ENCODE measurements around the gene PCBP3.
"Not testable (repeated sequence)": the region's sequence is repeated elsewhere in the genome, so short reads cannot be mapped to it uniquely, and the experiment has no call there.

PCBP3 gene

GRCh38 chr21:45800339-45801080 lies 157.0 kb downstream of the PCBP3 start:
- FAIRE-seq: no peak
- DNase-seq (ENCODE audit: extremely low spot score, insufficient read length, low read depth): no peak

DNA sequence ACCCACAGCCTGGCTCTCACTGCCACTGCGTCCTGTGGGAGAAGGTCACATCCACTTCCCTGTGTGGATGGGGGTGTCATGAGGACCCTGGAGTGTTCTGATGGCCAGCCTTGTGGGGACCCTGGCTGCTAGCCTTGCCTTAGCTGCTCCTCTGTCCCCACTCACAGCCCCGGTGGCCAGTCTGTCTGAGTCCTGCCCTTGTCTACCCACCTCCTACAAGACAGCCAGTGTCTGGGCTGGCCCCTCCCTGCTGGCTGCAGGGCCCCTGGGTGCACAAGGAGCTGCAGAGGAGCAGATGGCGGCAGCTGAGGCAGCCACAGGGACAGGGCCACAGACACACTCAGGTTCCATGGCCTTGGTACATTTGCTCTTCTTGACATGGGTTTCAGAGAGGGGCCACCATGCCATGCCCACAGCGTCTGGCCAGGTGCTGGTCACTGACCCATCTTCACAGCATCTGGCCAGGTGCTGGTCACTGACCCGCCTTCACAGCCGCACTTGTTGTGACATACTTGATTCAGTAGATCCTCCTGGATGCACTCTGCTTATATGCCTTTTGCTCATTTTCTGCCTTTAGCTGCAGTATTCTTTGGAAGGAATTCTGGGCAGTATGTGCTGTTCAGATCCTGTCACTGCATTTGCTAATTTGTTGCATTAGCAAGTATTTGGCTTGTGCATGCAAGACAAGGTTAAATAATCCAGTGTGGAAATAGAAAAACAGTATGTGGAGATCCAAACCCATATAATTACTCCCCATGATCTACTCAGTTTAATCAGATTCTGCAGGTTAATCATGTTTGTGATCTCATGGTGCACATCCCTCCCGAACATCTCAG lies 157.8 kb downstream of the PCBP3 start:
- FAIRE-seq: no peak
- no peak for DNase-seq (ENCODE audit: extremely low spot score, insufficient read length, low read depth)

DNA sequence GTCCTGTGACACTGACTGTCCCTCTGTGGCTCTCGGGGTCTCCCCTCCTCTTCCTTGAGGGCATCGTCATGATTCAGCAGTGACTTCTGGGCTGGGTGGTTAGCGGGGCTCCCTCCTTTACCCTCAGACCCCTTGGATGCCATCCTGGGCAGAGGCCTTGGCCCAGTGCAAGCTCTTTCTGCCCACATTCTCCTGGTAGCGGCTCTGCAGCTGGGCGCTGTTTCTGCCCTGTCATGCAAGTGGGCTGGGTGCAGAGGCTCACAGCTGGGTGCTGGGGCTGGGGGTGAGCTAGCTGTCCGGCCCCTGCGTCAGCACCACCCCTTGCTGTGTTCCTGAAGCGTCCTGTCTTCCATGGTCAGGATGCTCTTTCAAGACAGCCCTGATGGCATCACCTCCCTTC lies 158.5 kb downstream of the PCBP3 start:
- no peak for FAIRE-seq
- no peak for DNase-seq (ENCODE audit: extremely low spot score, insufficient read length, low read depth)

DNA sequence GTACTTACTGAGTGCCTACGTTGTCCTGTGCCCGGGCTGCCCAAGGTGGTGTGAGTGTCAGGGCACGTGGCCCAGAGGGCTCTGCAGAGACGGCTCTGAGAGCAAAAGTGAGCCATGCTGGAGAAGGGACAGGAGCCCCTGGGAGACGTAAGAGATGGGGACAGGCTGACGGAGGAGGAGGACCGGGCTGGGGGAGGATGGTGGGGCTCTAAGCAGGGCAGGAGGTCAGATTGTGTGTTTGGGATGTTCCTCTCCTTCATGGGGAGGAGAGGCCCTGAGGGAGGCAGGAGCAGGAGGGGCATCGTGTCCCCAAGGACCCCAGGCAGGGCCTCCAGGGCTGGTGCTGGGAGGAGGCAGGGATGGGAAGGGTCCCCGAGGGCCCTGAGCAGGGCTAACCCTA lies 158.9 kb downstream of the PCBP3 start:
- FAIRE-seq (no peak), DNase-seq (ENCODE audit: extremely low spot score, insufficient read length, low read depth) (no peak)

DNA sequence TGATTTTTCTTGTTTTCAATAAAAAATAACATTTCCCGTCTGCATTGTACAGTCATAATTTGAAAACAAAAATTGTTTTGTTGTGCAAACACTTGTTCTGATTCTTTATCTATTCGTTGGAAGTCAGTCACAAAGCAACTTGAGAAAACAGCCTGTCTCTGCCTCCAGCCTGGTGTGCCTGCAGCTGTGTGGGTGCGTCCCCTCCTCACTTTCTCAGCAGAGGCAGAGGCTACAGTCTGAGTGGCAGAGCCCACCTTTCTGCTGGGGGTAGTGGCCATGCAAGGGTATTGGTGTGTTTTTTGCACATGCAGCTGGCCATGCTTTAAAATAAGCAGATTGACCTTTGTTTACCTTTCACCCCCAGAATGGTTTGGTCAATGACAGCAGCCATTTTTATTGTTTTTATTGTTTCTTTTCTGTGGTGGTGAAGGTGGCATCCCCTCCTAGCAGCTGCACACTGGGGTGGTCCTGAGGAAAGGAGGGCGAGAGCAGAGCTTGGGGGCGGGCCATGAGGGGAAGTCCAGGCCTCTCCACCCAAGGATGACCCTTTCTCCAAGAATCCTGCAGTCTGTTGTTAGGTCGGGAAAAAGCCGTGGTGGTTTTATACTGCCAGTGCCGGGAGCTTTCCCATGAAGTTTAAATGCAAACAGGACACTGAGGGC lies 159.6 kb downstream of the PCBP3 start:
- DNase-seq (ENCODE audit: extremely low spot score, insufficient read length, low read depth) (no peak), FAIRE-seq (no peak)

GRCh38 chr21:45803618-45804340 lies 160.3 kb downstream of the PCBP3 start:
- no peak for FAIRE-seq
- no peak for DNase-seq (ENCODE audit: extremely low spot score, insufficient read length, low read depth)

GRCh38 chr21:45804809-45805313 lies 161.3 kb downstream of the PCBP3 start:
- DNase-seq (ENCODE audit: extremely low spot score, insufficient read length, low read depth): no peak
- FAIRE-seq: no peak

GRCh38 chr21:45805321-45805720 lies 161.8 kb downstream of the PCBP3 start:
- DNase-seq (ENCODE audit: extremely low spot score, insufficient read length, low read depth) (no peak), FAIRE-seq (no peak)

GRCh38 chr21:45806042-45806441 lies 162.5 kb downstream of the PCBP3 start:
- no peak for FAIRE-seq
- no peak for DNase-seq (ENCODE audit: extremely low spot score, insufficient read length, low read depth)

DNA sequence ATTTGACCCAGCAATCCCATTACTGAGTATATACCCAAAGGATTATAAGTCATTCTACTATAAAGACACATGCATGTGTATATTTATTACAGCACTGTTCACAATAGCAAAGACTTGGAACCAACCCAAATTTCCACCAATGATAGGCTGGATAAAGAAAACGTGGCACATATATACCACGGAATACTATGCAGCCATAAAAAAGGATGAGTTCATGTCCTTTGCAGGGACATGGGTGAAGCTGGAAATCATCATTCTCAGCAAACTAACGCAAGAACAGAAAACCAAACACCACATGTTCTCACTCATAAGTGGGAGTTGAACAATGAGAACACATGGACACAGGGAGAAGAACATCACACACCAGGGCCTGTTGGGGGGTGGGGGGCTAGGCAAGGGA lies 165.1 kb downstream of the PCBP3 start:
- DNase-seq (ENCODE audit: extremely low spot score, insufficient read length, low read depth); FAIRE-seq: not testable (repeated sequence)

- FAIRE-seq: no peak
Observed at GRCh38 chr21:45809421-45809820, 165.9 kb downstream of the PCBP3 start.

GRCh38 chr21:45811136-45811535 lies 167.6 kb downstream of the PCBP3 start:
- DNase-seq (ENCODE audit: extremely low spot score, insufficient read length, low read depth) (no peak), FAIRE-seq (no peak)

More at GRCh38 chr21:45809421-45809820, 165.9 kb downstream of the PCBP3 start:
- no peak for DNase-seq (ENCODE audit: extremely low spot score, insufficient read length, low read depth)

GRCh38 chr21:45814210-45814940 lies 170.8 kb downstream of the PCBP3 start:
- FAIRE-seq; DNase-seq (ENCODE audit: extremely low spot score, insufficient read length, low read depth): not testable (repeated sequence)

GRCh38 chr21:45815781-45816180 lies 172.3 kb downstream of the PCBP3 start:
- FAIRE-seq: not testable (repeated sequence)

GRCh38 chr21:45816794-45817193 lies 173.3 kb downstream of the PCBP3 start:
- FAIRE-seq: no peak
- DNase-seq (ENCODE audit: extremely low spot score, insufficient read length, low read depth): no peak

More at GRCh38 chr21:45815781-45816180, 172.3 kb downstream of the PCBP3 start:
- not testable (repeated sequence) for DNase-seq (ENCODE audit: extremely low spot score, insufficient read length, low read depth)

- no peak for DNase-seq (ENCODE audit: extremely low spot score, insufficient read length, low read depth)
- no peak for FAIRE-seq
Observed at GRCh38 chr21:45817345-45817744, 173.8 kb downstream of the PCBP3 start.

DNA sequence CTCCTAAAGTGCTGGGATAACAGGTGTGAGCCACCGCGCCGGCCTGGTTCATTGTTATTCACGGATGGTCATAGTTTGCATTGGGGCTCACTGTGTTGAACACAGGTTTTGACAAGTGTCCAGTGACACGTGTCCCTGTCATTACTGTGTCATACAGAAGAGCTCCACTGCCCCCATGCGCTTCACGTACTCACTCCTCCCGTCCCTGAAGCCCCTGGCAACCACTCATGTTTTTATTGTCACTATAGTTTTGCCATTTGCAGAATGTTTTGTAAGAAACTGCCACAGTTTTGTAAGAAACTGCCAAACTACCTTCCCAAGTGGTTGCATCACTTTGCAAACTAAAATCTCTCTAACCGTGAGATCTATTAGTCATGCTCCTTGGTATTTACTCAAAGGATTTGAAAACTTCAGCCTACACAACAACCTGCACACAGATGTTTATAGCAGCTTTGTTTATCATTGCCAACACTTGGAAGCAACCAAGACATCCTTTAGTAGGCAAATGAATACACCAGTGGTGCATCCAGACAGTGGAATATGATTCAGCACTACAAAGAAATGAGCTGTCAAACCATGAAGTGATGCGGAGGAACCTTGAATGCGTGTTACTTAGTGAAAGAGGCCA lies 174.9 kb downstream of the PCBP3 start:
- DNase-seq (ENCODE audit: extremely low spot score, insufficient read length, low read depth) (no peak), FAIRE-seq (no peak)

GRCh38 chr21:45818904-45819285 lies 175.4 kb downstream of the PCBP3 start:
- DNase-seq (ENCODE audit: extremely low spot score, insufficient read length, low read depth): peak; percentile 14
- FAIRE-seq: peak; percentile 44

Measured in GM18507 (cell line).